HG03103 (cell line): ENCODE results near the gene PAX5.

Experiments
- ATAC-seq: cut with Tn5 transposase; IDR thresholded peaks from one replicate; pipeline ENCODE4 v1.9.1; 2021; ENCODE audit warnings: low read depth; ENCODE audit not compliant: unreplicated experiment

The PAX5 gene

GRCh38 chr9:36818965-36819870, 214.8 kb downstream of the PAX5 start:
- no peak for ATAC-seq

- ATAC-seq, result no peak
Observed at GRCh38 chr9:36818242-36818938, 215.7 kb downstream of the PAX5 start.

DNA sequence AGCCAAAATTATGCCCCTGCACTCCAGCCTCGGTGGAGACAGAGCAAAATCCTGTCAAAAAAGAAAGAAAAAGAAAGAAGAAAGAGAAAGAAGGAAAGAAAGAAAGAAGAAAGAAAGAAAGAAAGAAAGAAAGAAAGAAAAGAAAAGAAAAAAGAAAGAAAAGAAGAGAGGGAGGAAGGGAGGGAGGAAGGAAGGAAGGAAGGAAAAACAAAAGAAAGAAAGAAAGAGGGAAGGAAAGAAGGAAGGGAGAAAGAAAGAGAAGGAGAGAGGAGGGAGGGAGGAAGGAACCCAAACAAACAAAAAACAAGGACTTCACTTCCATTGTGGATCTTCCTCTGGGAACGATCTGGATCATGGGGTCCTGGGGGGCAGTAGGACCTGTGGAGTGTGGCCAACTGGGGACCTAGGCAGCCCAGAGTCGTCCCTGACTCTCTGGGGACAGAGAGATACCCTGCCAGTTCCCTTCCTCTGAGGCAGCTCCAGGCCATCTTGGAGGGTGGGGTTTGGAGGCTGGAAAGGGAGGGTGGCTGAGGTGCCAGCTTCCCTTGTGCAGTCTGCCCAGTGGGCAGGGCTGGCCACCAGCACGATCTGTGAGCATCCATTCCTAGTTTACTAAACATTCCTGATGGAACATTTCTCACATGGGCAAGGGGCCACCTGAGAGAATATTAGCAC, 216.8 kb downstream of the PAX5 start:
- no peak for ATAC-seq

GRCh38 chr9:36816371-36816770, 217.7 kb downstream of the PAX5 start:
- no peak for ATAC-seq

- no peak for ATAC-seq
Observed at GRCh38 chr9:36815566-36816348, 218.3 kb downstream of the PAX5 start.

DNA sequence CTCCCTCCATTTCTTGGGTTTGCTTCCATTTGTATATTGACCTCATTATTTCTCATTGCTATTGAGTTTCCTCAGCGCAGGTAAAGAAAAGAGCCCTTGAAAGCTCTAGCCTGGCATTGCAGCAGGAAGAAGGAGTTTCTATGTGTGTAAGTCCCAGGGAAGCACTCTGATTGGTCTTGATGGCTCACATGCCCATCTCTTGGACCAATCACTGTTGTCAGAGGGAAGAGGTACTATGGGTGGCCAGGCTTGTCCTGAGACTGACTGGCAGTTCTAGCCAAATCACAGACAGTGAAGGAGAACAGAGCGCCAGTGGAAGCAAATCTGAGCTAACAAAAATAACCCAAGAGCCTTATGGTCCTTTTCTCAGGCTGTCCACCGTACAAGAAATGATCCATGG, 219.0 kb downstream of the PAX5 start:
- ATAC-seq, result no peak

- ATAC-seq, result no peak
Observed at GRCh38 chr9:36813154-36813553, 220.9 kb downstream of the PAX5 start.

DNA sequence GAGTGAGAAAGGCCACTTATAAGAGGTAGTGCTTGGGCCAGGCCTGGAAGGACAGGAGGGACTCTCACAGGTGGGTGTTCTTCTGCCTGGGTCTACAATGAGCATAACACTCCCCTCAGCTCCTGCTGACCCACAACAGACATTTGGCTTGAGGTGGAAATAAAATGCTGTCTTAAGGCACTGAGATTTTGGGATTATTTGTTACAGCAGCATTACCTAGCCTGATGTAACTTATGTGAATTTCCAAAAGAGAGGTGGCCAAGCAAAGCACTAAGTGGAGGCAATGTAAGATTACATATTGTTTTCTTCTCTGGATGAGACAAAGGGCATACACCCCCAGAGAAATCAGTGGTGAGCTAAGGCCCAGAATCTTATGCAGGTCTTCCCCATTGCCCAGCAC, 221.5 kb downstream of the PAX5 start:
- no peak for ATAC-seq

- ATAC-seq, result no peak
Observed at GRCh38 chr9:36808251-36808650, 225.8 kb downstream of the PAX5 start.

DNA sequence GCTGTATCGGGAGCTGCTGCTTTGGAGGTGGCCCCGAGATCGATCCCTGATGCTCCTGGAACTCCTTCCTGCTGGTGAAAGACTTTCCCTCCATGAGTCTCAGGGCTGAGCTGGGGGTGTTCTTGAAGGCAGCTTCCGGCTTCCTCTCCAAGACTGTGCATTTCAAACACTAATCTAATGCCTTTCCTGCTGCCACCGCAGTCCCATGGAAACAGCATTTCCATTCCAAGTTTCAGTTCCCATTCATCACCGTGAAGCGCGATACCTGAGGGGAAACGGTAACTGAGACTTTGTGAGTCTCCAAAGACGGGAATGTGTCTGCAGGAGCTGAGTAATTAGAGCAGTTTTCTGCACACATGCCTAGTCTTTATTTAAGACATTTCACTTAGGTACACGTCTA, 230.1 kb downstream of the PAX5 start:
- ATAC-seq, result no peak

DNA sequence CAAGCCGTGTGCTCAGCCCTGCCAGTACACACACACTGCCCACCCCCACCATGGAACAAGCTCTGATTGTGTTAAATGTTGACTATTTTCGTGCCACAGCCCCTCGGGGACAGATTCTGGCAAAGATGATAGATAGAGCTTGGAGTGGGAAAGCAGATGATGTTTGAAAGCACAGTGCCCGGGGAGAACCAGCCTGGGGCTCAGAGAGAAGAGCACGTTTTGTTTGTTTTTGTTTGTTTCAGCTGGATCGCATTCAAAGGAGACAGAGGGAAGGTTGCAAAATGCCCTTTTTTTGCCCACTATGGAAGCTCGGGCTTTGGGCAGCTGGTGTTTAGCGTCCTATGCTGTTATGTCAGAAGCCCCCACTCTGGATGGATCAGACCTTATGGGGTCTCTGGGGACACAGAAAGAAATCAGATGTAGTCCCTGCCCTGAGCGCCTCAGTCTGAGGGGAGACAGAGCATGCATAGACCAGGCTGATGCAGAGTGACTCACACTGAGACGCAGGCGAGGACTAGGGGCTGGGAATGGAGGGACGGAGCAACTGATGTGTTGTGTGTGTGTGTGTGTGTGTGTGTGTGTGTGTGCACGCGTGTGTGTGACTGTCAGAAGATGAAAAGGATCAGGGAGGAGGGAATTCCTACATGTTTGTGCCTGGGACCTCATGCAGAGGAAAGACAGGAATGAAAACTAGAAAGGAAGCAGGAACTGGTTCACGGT, 231.7 kb downstream of the PAX5 start:
- ATAC-seq, result no peak

GRCh38 chr9:36800455-36800854, 233.6 kb downstream of the PAX5 start:
- ATAC-seq, result no peak

- no peak for ATAC-seq
Observed at GRCh38 chr9:36798350-36799065, 235.6 kb downstream of the PAX5 start.

- no peak for ATAC-seq
Observed at GRCh38 chr9:36797471-36798220, 236.4 kb downstream of the PAX5 start.

DNA sequence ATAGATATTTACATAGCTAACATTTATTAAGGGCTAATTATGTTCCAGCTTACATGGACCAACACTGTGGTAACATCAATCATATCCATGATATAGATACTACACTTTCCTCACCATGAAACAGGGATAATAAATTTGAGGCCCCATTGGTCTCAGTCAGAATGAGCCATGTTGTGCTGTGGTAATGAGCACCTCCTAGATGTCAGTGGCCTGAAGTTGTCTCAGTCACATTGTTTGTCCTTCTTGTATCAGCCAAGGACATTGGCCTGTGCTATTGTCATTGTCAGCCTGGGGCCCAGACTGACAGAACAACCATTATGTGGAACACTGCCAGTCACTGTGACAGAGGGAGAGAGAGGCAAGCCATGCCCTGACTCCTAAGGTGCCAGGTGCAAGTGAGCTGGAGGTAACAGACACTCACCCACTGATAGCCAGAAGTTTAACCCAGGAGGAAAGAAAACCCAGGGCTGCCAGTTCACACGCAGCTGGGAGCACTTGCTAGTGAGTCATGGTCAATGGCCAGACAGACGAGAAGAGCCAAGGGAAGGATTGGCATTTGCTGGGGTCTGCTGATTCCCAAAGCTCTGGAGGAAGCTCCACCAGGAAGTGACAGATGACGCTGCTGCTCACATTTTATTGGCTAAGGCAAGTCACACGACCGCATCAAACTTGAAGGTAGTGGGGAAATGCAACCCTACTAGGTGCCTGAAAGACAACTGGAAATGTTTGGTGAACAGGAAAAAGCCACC, 237.2 kb downstream of the PAX5 start:
- ATAC-seq, result no peak

- ATAC-seq, result no peak
Observed at GRCh38 chr9:36794461-36794860, 239.6 kb downstream of the PAX5 start.

DNA sequence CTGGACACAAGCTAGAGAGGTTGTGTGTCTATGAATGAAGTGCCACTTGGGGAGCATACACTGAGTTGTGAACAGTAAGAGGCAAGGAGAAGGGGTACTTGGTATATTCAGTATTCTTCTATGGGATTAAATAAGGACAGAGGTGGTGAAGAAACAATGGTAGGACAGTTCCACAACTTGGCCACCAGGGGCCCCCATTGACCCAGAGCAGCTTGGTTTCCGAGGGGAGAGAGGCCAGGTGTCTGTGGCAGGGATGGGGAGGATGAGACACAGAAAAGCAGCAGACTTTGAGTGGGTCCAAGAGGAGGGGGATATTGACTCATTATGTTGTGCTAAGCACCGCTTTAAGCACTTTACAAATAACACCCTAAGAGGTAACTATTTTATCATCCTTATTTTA, 240.8 kb downstream of the PAX5 start:
- ATAC-seq, result no peak
